Psoas muscle (tissue), 8 donors: Measurements from ENCODE around the gene LSM6. TPM values are rescaled to one million over a fixed set of nuclear protein-coding genes. Genes with fewer than 3 reads are reported as not detected.

Source experiments
- ATAC-seq, 4 donors: fragments of 200-7000 bp; cut with Tn5 transposase; one replicate each; pipeline ENCODE4 v1.9.1; 2020; ENCODE audit warnings: moderate library complexity in 3 of 4, mild to moderate bottlenecking in 2 of 4
- DNase-seq, 2 donors: peaks; one replicate each; pipeline ENCODE4 v3.0.0-alpha.2; 2020
- H3K27ac ChIP-seq: fragments of 200-600 bp; one replicate; pipeline ENCODE4 v1.8.0; 2022
- H3K27me3 ChIP-seq, 3 donors: fragments of 200-600 bp in 1 of 3; one replicate each; pipeline versions ENCODE4 v1.6.1 to v1.8.0; 2013 to 2022; ENCODE audit warnings: low read length in 2 of 3, mild to moderate bottlenecking in 2 of 3, moderate library complexity in 1 of 3; ENCODE audit not compliant: insufficient read depth in 3 of 3
- H3K36me3 ChIP-seq, 2 donors: fragments of 200-600 bp in 1 of 2; one replicate each; pipeline versions ENCODE4 v1.6.1 to v1.8.0; 2013 to 2022; ENCODE audit warnings: low read depth in 1 of 2, mild to moderate bottlenecking in 1 of 2, moderate library complexity in 1 of 2; ENCODE audit not compliant: insufficient read depth in 1 of 2
- H3K4me1 ChIP-seq: fragments of 200-600 bp; one replicate; pipeline ENCODE4 v1.8.0; 2022
- H3K4me3 ChIP-seq: fragments of 200-600 bp; one replicate; pipeline ENCODE4 v1.8.0; 2022; ENCODE audit warnings: mild to moderate bottlenecking
- H3K9me3 ChIP-seq: fragments of 200-600 bp; one replicate; pipeline ENCODE4 v1.8.0; 2022
- WGBS, 3 donors: extraction: QIAGEN DNeasy Blood & Tissue Kit; methylation state at CpG; one replicate each; pipeline versions ENCODE4 v1.1.6 to v1.1.7; 2013; 5-methylcytosine and 5-hydroxymethylcytosine counted together
- intact Hi-C, 2 donors: fragments of 100-400 bp; cut with DNase I; formaldehyde crosslinking; loops; one replicate each; pipeline versions ENCODE4 v1.11.0 to v1.14.2; 2022
- polyA plus RNA-seq, 3 donors: library from polyadenylated mRNA; stranded (reverse); fragments of 200-250 nt; gene quantifications; one replicate each; pipeline ENCODE4 v1.2.3, GENCODE V29; 2013
- total RNA-seq, 4 donors: library from RNA; stranded (reverse); fragmentation: NEBNext Ultra II Directional in 2 of 4; extraction: Animal tissue kit (Norgen Biotek cat#: 25700) in 2 of 4; gene quantifications; one replicate each; pipeline versions ENCODE4 v1.2.1 to v1.2.4, GENCODE V29; 2021 to 2023
- TF ChIP-seq, protein P1 (sequence below): fragments of 200-600 bp; IDR thresholded peaks from one replicate; pipeline ENCODE4 v1.8.0; 2022; ENCODE audit warnings: antibody characterized with exemption
- donor health status: healthy with polysubstance abuse.
- donor health status: DM: no; HTN: no; CAD: no; lungs with moderate emphysema.
- donor health status: Bipolar disorder and iron deficiency.
- donor health status: healthy.
- donor health status: DM: yes; HTN: yes; CAD: no.
- donor health status: DM: no; HTN: no; CAD: no.
- donor health status: DM: no; HTN: no; CAD: no.
- donor health status: DM: yes; HTN: yes; CAD: no.

Gene LSM6
- total and polyA plus RNA-seq, 7 donors: 9.4 to 42.7 (median 15.2) TPM

DNA sequence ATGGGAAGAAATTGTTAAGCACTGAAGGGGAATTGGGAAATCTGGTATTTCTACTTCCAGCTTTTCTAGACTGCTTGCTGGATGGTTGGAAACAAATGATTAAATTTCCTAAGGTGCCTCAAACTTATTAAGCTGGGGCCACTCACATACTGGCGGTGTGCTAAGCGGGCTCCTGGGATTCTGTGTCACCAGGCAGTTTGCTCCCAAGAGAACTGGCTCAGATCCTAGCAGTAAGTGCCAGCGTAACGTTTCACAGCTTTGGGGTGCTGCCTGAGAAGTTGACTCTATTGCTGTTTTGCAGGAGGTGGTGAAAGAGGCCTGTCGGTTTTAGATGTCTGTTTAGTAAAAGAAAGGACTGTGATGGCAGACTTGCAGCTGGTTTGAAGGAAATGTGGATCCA is 31.9 kb downstream of the LSM6 start:
- intact Hi-C loops: no loop called here
- WGBS, 3 donors: 64 to 68% (median 64%) methylated on average over 5 of the region's 5 CpGs

DNA sequence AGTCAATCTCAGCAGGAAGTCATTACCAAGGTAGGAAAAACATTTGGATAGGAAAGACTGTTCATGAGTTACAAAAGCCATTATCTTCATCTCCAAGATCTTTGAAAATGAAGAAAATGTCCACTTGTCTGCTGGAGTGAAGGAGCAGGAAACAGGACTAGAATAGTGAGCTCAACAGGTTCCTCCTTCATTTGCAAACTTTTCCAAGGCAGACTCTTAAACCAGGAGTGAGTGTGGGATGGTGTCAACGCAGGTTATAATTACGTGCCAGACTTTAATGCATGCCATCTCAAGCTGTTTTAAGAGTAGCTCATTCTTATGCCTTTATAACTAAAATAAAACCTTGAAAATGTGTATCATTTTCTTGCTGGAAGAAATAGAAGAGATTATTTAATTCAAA is 35.4 kb downstream of the LSM6 start:
- Histone ChIP-seq H3K27me3 (peaks cover 0 to 3% (median 1%) of the 10 kb centered on the region in 3 donors), H3K4me1 (no peaks in the 10 kb centered on the region), H3K36me3 (no peaks in the 10 kb centered on the region), H3K4me3 (no peak overlapping the region), H3K9me3 (no peaks in the 10 kb centered on the region), H3K27ac (no peak overlapping the region)
- TF ChIP-seq, protein P1, sequence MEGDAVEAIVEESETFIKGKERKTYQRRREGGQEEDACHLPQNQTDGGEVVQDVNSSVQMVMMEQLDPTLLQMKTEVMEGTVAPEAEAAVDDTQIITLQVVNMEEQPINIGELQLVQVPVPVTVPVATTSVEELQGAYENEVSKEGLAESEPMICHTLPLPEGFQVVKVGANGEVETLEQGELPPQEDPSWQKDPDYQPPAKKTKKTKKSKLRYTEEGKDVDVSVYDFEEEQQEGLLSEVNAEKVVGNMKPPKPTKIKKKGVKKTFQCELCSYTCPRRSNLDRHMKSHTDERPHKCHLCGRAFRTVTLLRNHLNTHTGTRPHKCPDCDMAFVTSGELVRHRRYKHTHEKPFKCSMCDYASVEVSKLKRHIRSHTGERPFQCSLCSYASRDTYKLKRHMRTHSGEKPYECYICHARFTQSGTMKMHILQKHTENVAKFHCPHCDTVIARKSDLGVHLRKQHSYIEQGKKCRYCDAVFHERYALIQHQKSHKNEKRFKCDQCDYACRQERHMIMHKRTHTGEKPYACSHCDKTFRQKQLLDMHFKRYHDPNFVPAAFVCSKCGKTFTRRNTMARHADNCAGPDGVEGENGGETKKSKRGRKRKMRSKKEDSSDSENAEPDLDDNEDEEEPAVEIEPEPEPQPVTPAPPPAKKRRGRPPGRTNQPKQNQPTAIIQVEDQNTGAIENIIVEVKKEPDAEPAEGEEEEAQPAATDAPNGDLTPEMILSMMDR: no peak
- intact Hi-C loops: no loop called here
- ATAC-seq (no peak), DNase-seq (no peak)
- WGBS, 3 donors: 57 to 73% (median 66%) methylated on average over 2 of the region's 2 CpGs

More for the DNA sequence above, 31.9 kb downstream of the LSM6 start:
- DNase-seq: no peak
- no peak overlapping the region for H3K27ac ChIP-seq
- no peaks in the 10 kb centered on the region for H3K36me3 ChIP-seq
- TF ChIP-seq, protein P1: no peak
- H3K4me3 ChIP-seq: no peak overlapping the region
- ATAC-seq: no peak
- no peaks in the 10 kb centered on the region for H3K4me1 ChIP-seq
- H3K9me3 ChIP-seq: no peaks in the 10 kb centered on the region
- H3K27me3 ChIP-seq: peaks cover 0 to 3% (median 0%) of the 10 kb centered on the region in 3 donors

DNA sequence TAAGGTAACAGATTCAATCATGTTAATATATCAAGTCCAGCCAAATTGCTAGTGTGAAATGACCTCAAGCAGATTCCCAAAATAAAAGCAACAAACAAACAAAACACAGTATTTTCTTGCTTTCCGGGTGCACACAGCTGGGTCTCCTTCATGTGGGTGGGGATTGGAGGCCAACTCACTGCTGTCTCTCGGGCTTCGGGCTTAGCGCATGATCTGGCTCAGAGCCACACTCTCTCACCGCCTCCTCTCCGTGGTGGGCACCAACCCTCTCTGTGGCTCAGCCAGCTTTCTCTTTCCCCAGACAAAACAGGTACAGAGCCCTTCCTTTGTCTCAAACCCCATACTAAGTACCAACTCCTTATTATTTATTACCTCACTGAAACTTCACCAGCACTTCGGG is 35.9 kb downstream of the LSM6 start:
- no peaks in the 10 kb centered on the region for H3K4me1 ChIP-seq
- TF ChIP-seq, protein P1: no peak
- intact Hi-C loops: no loop called here
- no peak overlapping the region for H3K27ac ChIP-seq
- H3K27me3 ChIP-seq: peaks cover 0 to 3% (median 1%) of the 10 kb centered on the region in 3 donors
- no peak for ATAC-seq
- no peaks in the 10 kb centered on the region for H3K36me3 ChIP-seq
- 31 to 35% (median 34%) methylated on average over 7 of the region's 7 CpGs for WGBS, 3 donors
- no peak overlapping the region for H3K4me3 ChIP-seq
- no peaks in the 10 kb centered on the region for H3K9me3 ChIP-seq
- DNase-seq: no peak

DNA sequence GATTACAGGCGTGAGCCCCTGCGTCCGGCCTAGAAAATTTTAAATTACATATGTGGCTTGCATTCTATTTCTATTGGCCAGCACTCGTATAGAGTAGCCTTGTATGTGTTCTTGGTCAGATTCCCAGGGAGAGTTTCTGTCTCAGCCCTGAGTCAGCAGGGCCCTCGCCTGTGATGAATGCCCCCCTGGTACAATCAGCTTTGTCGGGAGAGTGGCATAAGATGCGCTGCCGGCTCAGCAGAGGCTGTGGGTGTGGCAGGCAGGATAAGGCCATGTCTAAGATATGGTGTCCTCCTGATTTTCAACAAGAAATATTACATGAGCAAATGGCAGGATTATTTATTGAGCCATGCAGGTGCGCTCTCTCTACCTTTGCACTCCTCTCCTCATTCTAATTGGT is 37.3 kb downstream of the LSM6 start:
- WGBS, 3 donors: 90 to 92% (median 91%) methylated on average over 9 of the region's 9 CpGs
- Histone ChIP-seq H3K4me3 (no peak overlapping the region), H3K27me3 (peaks cover 0 to 3% (median 1%) of the 10 kb centered on the region in 3 donors), H3K4me1 (no peaks in the 10 kb centered on the region), H3K27ac (no peak overlapping the region), H3K36me3 (no peaks in the 10 kb centered on the region), H3K9me3 (no peaks in the 10 kb centered on the region)
- intact Hi-C loops: no loop called here
- TF ChIP-seq, protein P1: no peak
- no peak for ATAC-seq
- DNase-seq: no peak

DNA sequence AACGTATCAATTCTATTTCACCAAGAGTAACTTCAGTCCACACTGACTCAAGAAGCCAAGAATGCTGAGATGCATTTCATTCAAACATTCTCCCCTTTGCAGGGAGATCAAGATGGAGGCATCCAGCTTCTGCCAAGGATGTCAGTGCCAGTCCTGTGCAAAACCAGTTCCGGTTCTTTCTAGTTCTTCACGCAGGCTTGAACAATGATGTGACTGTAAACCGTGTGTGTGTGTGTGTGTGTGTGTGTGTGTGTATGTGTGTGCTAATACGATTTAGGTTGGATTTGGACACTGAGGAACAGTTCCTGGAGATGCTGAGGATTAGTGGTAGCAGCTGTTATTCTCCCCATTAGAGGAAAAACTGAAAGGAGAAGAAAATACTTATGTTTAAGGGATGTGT is 38.7 kb downstream of the LSM6 start, which contains the start of gene REELD1:
Gene REELD1, plus strand, starts transcription at position 301 of the 400 bp plus-strand sequence. CDS start 2,415 bp downstream, outside the sequence.
- 32 to 45% (median 41%) methylated on average over 5 of the region's 5 CpGs for WGBS, 3 donors
- TF ChIP-seq, protein P1: no peak
- Histone ChIP-seq H3K9me3 (no peaks in the 10 kb centered on the region), H3K27ac (no peak within 1 kb of the TSS), H3K36me3 (no peaks in the 10 kb centered on the region), H3K4me3 (no peak within 1 kb of the TSS), H3K27me3 (peaks cover 0 to 1% (median 0%) of the 10 kb centered on the region in 3 donors), H3K4me1 (no peaks in the 10 kb centered on the region)
- no peak for DNase-seq
- no peak for ATAC-seq
- intact Hi-C loops: no loop called here
